IgD-negative memory B cell (primary cell): ENCODE results near the gene CTSZ. TPM values are rescaled to one million over a fixed set of nuclear protein-coding genes. Genes with fewer than 3 reads are reported as not detected.
"Not testable (repeated sequence)": the region's sequence is repeated elsewhere in the genome, so short reads cannot be mapped to it uniquely, and the experiment has no call there.

Experiments
- H3K27ac Mint-ChIP-seq, 3 donors: one replicate each; pipeline ENCODE4 v1.8.0; 2020 to 2022; ENCODE audit warnings: mild to moderate bottlenecking in 3 of 3, mixed read lengths in 3 of 3, moderate library complexity in 1 of 3
- H3K27me3 Mint-ChIP-seq: one replicate; pipeline ENCODE4 v1.8.0; 2021; ENCODE audit warnings: mixed read lengths
- H3K36me3 Mint-ChIP-seq: one replicate; pipeline ENCODE4 v1.8.0; 2020; ENCODE audit warnings: mild to moderate bottlenecking, mixed read lengths
- H3K4me1 Mint-ChIP-seq, 3 donors: one replicate each; pipeline ENCODE4 v1.8.0; 2020 to 2022; ENCODE audit warnings: mixed read lengths in 3 of 3, mild to moderate bottlenecking in 1 of 3
- H3K4me3 Mint-ChIP-seq, 4 donors: one replicate each; pipeline ENCODE4 v1.8.0; 2020 to 2022; ENCODE audit warnings: mild to moderate bottlenecking in 4 of 4, mixed read lengths in 4 of 4, moderate library complexity in 3 of 4
- H3K9me3 Mint-ChIP-seq, 3 donors: one replicate each; pipeline ENCODE4 v1.8.0; 2020 to 2021; ENCODE audit warnings: mixed read lengths in 3 of 3, mild to moderate bottlenecking in 1 of 3
- polyA plus RNA-seq: library from polyadenylated mRNA; unstranded; fragments of 300-500 nt; fragmentation: Illumina TruSeq; gene quantifications from one replicate; pipeline ENCODE4 v1.2.3, GENCODE V29; 2021

Gene CTSZ
- polyA plus RNA-seq = 34.7 TPM

DNA sequence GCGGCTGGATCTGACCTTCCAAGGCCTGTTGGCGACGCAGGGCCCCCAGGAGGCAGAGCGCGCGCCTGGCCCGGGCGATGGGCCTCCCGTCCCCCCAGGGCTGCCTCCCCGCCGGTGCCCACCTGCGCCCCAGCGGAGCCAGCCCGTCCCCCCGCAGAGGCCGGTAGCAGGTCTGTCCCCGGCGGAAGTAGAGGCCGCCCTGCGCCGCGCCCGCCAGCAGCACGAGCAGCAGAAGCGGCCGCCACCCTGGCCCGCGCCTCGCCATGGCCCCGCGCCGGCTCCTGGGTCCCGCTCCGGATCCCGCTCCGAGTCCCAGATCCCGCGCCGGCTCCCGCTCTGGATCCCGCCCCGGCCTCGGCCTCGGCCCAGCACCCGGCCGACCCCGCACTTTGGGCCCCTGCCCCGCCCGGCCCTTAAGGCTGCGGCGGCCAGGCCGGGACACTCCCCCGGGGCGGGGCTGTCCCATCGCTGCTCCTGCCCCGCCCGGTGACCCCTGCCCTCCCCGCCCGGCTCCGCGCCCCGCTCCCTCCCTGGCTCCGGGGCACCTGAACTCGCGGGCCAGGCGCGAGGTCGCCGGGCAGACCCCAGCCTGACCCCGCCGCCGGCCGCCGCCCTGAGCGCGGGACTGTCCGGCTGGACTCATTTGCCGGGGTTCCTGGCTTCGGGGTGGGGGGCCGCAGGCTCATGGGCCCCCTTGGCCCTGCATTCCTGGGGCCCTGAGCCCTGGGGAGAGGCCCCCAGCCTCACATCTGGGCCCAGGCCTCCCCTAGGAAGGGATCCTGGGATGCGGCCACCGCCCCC lies at the start of gene CTSZ:
Gene CTSZ (minus strand): TSS at position 391 of the 801 bp plus-strand sequence. CDS start 126 bp downstream, at position 265.
- H3K4me3 Mint-ChIP-seq = peak within 1 kb of the TSS; percentile 95 to 100 (median 98)
- peaks cover 31 to 38% (median 32%) of the 10 kb centered on the region in 3 donors for H3K4me1 Mint-ChIP-seq
- peaks cover 11% of the 10 kb centered on the region for H3K36me3 Mint-ChIP-seq
- H3K27me3 Mint-ChIP-seq = no peaks in the 10 kb centered on the region
- H3K9me3 Mint-ChIP-seq = no peaks in the 10 kb centered on the region
- H3K27ac Mint-ChIP-seq = peak within 1 kb of the TSS; percentile 96 to 99 (median 97)

DNA sequence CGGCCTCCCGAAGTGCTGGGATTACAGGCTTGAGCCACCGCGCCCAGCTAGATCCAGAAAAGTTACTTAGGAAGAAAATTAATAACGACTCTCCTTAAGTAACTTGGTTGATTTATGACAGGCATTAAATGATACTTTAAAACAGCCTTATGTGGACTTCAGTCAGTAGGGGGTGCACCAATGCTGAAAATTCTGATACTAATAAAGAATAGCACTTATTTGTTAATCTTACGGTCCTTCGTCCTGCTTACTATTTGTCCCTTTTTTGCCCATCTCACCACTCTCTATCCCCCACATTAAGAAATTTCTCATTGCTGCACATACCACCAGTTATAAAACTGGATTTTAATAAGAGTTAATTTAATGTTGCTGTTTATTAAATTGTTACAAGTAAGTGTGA lies 48.2 kb upstream of the CTSZ start:
- H3K27me3 Mint-ChIP-seq = peaks cover 21% of the 10 kb centered on the region
- no peaks in the 10 kb centered on the region for H3K36me3 Mint-ChIP-seq
- no peak overlapping the region for H3K27ac Mint-ChIP-seq
- H3K4me3 Mint-ChIP-seq = no peak overlapping the region
- no peaks in the 10 kb centered on the region for H3K9me3 Mint-ChIP-seq
- H3K4me1 Mint-ChIP-seq = peaks cover 0 to 2% (median 0%) of the 10 kb centered on the region in 3 donors

DNA sequence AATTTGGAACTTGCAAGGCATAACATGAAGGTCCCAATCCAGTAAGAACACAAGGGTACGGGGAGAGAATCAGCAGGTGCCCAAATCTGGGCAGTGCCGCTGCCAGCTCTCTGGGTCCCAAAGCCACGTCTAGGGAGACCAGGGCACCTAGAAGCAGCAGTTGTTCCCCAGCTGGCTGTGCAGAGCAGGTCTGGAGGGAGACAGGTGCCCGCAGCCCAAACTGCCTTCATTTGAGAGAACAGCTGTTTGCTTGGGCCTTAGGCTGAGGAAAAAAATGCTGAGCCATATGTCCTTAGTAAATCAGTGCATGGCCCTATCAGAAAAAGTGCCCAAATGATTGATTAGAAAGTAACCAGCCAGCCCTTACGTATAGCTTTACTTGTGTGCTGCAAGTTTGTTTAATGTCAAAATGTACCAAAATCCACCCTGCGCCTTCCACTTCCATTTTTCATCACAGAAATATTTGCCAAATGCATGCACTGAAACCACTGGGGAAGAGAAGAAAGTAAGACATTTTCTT lies 44.7 kb upstream of the CTSZ start:
- Mint-ChIP-seq H3K27ac (no peak overlapping the region), H3K4me1 (peaks cover 0 to 10% (median 2%) of the 10 kb centered on the region in 3 donors), H3K4me3 (no peak overlapping the region), H3K36me3 (no peaks in the 10 kb centered on the region), H3K9me3 (no peaks in the 10 kb centered on the region), H3K27me3 (peaks cover 22% of the 10 kb centered on the region)

DNA sequence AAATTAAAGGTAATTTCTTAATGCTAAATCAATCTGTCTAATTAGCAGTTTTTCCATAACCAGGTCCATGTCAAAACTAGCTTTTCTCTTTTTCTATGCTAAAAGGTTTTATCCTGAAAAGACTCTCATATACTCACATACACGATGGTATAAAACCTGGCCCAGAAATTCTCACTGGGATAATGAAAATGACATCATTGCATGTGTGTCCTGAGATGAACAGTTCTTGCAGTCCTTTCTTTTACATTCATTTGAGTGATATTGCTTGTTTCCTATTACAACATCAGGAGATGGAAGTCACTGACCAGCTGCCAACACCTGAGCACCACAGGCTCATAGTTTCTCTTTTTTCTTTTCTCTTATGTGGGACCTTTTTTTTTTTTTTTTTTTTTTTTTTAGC lies 43.4 kb upstream of the CTSZ start:
- Mint-ChIP-seq H3K4me3 (no peak overlapping the region), H3K36me3 (no peaks in the 10 kb centered on the region), H3K4me1 (peaks cover 0 to 12% (median 2%) of the 10 kb centered on the region in 3 donors), H3K27me3 (peaks cover 22% of the 10 kb centered on the region), H3K27ac (no peak overlapping the region), H3K9me3 (no peaks in the 10 kb centered on the region)

- H3K4me1 Mint-ChIP-seq = peaks cover 9 to 25% (median 13%) of the 10 kb centered on the region in 3 donors
- H3K9me3 Mint-ChIP-seq = no peaks in the 10 kb centered on the region
- H3K27me3 Mint-ChIP-seq = peaks cover 18% of the 10 kb centered on the region
- H3K36me3 Mint-ChIP-seq = no peaks in the 10 kb centered on the region
- no peak overlapping the region for H3K27ac Mint-ChIP-seq
- H3K4me3 Mint-ChIP-seq = no peak overlapping the region
These were observed 41.6 kb upstream of the CTSZ start for GRCh38 chr20:59048681-59049030.

GRCh38 chr20:59047938-59048680 lies 41.1 kb upstream of the CTSZ start:
- Mint-ChIP-seq H3K36me3 (no peaks in the 10 kb centered on the region), H3K9me3 (no peaks in the 10 kb centered on the region), H3K4me1 (peaks cover 14 to 30% (median 17%) of the 10 kb centered on the region in 3 donors), H3K27ac (no peak overlapping the region), H3K4me3 (peak overlapping the region in 1 of 4 donors; percentile 11), H3K27me3 (peaks cover 18% of the 10 kb centered on the region)

- H3K4me1 Mint-ChIP-seq = peaks cover 15 to 31% (median 17%) of the 10 kb centered on the region in 3 donors
These were observed 39.8 kb upstream of the CTSZ start for GRCh38 chr20:59046862-59047261.

DNA sequence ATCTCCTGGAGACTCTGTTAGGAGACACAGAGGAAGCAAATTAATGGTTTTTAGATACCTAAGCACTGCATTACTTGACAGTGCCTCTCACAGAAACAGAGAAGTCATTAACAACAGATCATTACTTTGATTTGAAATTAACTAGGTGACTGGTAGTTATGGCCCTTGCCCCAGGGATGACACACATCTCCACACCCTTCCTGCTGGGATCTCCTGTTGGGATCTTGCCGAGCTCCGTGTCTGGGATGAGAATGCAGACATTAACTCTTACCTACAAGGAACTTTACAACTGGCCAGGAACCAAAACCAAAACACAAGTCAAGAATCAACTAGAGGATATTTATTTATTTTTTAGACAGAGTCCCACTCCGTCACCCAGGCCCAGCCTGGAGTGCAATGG lies 37.7 kb upstream of the CTSZ start:
- H3K4me1 Mint-ChIP-seq = peaks cover 30 to 45% (median 36%) of the 10 kb centered on the region in 3 donors
- H3K27ac Mint-ChIP-seq = peak overlapping the region in 1 of 3 donors; percentile 85
- no peaks in the 10 kb centered on the region for H3K9me3 Mint-ChIP-seq
- no peaks in the 10 kb centered on the region for H3K36me3 Mint-ChIP-seq
- peak overlapping the region in 1 of 4 donors; percentile 28 for H3K4me3 Mint-ChIP-seq
- H3K27me3 Mint-ChIP-seq = peaks cover 2% of the 10 kb centered on the region

More at GRCh38 chr20:59046862-59047261, 39.8 kb upstream of the CTSZ start:
- peaks cover 16% of the 10 kb centered on the region for H3K27me3 Mint-ChIP-seq
- no peaks in the 10 kb centered on the region for H3K36me3 Mint-ChIP-seq
- H3K9me3 Mint-ChIP-seq = no peaks in the 10 kb centered on the region
- peak overlapping the region in 1 of 4 donors; percentile 13 for H3K4me3 Mint-ChIP-seq
- H3K27ac Mint-ChIP-seq = no peak overlapping the region

- no peaks in the 10 kb centered on the region for H3K9me3 Mint-ChIP-seq
- peak overlapping the region in 2 of 3 donors; percentile 85 to 94 for H3K27ac Mint-ChIP-seq
- no peaks in the 10 kb centered on the region for H3K36me3 Mint-ChIP-seq
- peaks cover under 1% of the 10 kb centered on the region for H3K27me3 Mint-ChIP-seq
- peaks cover 32 to 49% (median 40%) of the 10 kb centered on the region in 3 donors for H3K4me1 Mint-ChIP-seq
- peak overlapping the region in 1 of 4 donors; percentile 82 for H3K4me3 Mint-ChIP-seq
These were observed 37.2 kb upstream of the CTSZ start for GRCh38 chr20:59044295-59044694.

- Mint-ChIP-seq H3K4me3 (peak overlapping the region; percentile 82 to 94 (median 90)), H3K4me1 (peaks cover 37 to 55% (median 45%) of the 10 kb centered on the region in 3 donors), H3K27ac (peak overlapping the region; percentile 32 to 94 (median 85)), H3K9me3 (no peaks in the 10 kb centered on the region), H3K27me3 (no peaks in the 10 kb centered on the region), H3K36me3 (no peaks in the 10 kb centered on the region)
These were observed 36.6 kb upstream of the CTSZ start for GRCh38 chr20:59043698-59044097.

GRCh38 chr20:59042796-59043631 lies 36.0 kb upstream of the CTSZ start:
- Mint-ChIP-seq H3K4me1 (peaks cover 37 to 50% (median 45%) of the 10 kb centered on the region in 3 donors), H3K4me3 (peak overlapping the region; percentile 82 to 97 (median 94)), H3K27me3 (no peaks in the 10 kb centered on the region), H3K9me3 (no peaks in the 10 kb centered on the region), H3K36me3 (no peaks in the 10 kb centered on the region), H3K27ac (peak overlapping the region; percentile 85 to 95 (median 94))

GRCh38 chr20:59042151-59042795 lies 35.2 kb upstream of the CTSZ start, which contains the start of gene PRELID3B:
TSS of gene PRELID3B (minus strand) at chr20:59042786. CDS start at chr20:59042730, 56 bp downstream.
- Mint-ChIP-seq H3K4me1 (peaks cover 37 to 47% (median 46%) of the 10 kb centered on the region in 3 donors), H3K9me3 (no peaks in the 10 kb centered on the region), H3K27me3 (no peaks in the 10 kb centered on the region), H3K36me3 (peaks cover under 1% of the 10 kb centered on the region), H3K4me3 (peak within 1 kb of the TSS; percentile 82 to 97 (median 94)), H3K27ac (peak within 1 kb of the TSS; percentile 85 to 95 (median 94))

GRCh38 chr20:59041487-59041886 lies 34.4 kb upstream of the CTSZ start:
- H3K27me3 Mint-ChIP-seq, H3K9me3 Mint-ChIP-seq, H3K36me3 Mint-ChIP-seq: not testable (repeated sequence)
- Mint-ChIP-seq H3K4me1 (peaks cover 37 to 48% (median 43%) of the 10 kb centered on the region in 3 donors), H3K4me3 (peak overlapping the region; percentile 82 to 95 (median 91)), H3K27ac (peak overlapping the region in 2 of 3 donors; percentile 85 to 94)

- Mint-ChIP-seq H3K27ac (peak overlapping the region; percentile 55 to 94 (median 85)), H3K4me3 (peak overlapping the region; percentile 60 to 94 (median 87)), H3K9me3 (no peaks in the 10 kb centered on the region), H3K36me3 (peaks cover 6% of the 10 kb centered on the region), H3K27me3 (no peaks in the 10 kb centered on the region), H3K4me1 (peaks cover 37 to 48% (median 43%) of the 10 kb centered on the region in 3 donors)
These were observed 33.6 kb upstream of the CTSZ start for GRCh38 chr20:59040667-59041066.
